ENCODE measurements around the gene RIOX2.

DNA sequence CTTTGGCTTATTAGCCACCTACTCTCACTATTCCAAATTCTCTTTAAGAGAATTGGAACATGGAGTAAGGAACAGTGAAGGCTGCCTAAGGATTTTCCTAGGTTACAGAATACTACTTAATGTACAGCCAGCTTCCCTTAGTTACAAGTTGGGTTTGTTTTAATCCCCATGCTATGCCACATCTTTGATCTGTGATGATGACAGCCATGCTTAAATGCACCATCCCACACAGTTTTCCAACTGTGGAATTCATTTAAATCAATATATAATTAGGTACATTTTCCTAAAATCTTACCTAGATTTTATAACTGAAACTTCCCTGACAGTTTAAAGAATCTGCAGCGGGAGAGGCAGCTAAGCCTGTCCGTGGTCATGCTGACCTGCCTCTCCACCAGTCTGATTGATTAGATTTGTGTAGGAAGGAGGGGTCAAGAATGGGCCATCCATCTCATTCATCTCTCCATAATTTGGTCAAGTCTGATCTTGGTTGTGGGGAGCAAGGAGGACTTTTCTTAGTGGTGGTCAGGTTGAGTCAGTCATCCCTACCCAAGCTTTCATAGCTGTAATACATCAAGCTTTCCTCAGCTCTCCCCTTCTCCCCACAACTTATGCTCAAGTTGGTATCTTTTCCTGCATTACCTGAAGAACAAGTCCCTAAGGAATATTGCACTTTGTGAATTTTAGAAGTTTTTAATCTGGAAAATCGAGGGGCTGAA lies 37.1 kb downstream of the RIOX2 start:
- TF ChIP-seq, protein P1, sequence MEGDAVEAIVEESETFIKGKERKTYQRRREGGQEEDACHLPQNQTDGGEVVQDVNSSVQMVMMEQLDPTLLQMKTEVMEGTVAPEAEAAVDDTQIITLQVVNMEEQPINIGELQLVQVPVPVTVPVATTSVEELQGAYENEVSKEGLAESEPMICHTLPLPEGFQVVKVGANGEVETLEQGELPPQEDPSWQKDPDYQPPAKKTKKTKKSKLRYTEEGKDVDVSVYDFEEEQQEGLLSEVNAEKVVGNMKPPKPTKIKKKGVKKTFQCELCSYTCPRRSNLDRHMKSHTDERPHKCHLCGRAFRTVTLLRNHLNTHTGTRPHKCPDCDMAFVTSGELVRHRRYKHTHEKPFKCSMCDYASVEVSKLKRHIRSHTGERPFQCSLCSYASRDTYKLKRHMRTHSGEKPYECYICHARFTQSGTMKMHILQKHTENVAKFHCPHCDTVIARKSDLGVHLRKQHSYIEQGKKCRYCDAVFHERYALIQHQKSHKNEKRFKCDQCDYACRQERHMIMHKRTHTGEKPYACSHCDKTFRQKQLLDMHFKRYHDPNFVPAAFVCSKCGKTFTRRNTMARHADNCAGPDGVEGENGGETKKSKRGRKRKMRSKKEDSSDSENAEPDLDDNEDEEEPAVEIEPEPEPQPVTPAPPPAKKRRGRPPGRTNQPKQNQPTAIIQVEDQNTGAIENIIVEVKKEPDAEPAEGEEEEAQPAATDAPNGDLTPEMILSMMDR (IDR thresholded peaks at IDR 0.05; ENCODE audit: poor library complexity, severe bottlenecking): no peak
- no peak for TF ChIP-seq EZH2 (IDR thresholded peaks at IDR 0.05; ENCODE audit: borderline replicate concordance, insufficient read depth, low read length, poor library complexity, severe bottlenecking)
- TF ChIP-seq TAF1 (IDR thresholded peaks at IDR 0.05; ENCODE audit: low read depth): no peak
- no peak for TF ChIP-seq MXI1 (conservative IDR thresholded peaks at IDR 0.05; ENCODE audit: poor library complexity, severe bottlenecking)
- no peak for TF ChIP-seq POLR2AphosphoS5 (IDR thresholded peaks at IDR 0.05)
- TF ChIP-seq, protein P2, sequence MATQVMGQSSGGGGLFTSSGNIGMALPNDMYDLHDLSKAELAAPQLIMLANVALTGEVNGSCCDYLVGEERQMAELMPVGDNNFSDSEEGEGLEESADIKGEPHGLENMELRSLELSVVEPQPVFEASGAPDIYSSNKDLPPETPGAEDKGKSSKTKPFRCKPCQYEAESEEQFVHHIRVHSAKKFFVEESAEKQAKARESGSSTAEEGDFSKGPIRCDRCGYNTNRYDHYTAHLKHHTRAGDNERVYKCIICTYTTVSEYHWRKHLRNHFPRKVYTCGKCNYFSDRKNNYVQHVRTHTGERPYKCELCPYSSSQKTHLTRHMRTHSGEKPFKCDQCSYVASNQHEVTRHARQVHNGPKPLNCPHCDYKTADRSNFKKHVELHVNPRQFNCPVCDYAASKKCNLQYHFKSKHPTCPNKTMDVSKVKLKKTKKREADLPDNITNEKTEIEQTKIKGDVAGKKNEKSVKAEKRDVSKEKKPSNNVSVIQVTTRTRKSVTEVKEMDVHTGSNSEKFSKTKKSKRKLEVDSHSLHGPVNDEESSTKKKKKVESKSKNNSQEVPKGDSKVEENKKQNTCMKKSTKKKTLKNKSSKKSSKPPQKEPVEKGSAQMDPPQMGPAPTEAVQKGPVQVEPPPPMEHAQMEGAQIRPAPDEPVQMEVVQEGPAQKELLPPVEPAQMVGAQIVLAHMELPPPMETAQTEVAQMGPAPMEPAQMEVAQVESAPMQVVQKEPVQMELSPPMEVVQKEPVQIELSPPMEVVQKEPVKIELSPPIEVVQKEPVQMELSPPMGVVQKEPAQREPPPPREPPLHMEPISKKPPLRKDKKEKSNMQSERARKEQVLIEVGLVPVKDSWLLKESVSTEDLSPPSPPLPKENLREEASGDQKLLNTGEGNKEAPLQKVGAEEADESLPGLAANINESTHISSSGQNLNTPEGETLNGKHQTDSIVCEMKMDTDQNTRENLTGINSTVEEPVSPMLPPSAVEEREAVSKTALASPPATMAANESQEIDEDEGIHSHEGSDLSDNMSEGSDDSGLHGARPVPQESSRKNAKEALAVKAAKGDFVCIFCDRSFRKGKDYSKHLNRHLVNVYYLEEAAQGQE (IDR thresholded peaks at IDR 0.05; ENCODE audit: borderline replicate concordance): no peak
- TF ChIP-seq EP300 (conservative IDR thresholded peaks at IDR 0.05; ENCODE audit: poor library complexity, severe bottlenecking): no peak
- no peak for TF ChIP-seq RAD21 (conservative IDR thresholded peaks at IDR 0.05)
- TF ChIP-seq SMC3 (conservative IDR thresholded peaks at IDR 0.05; ENCODE audit: poor library complexity): no peak

All from neural cell (in vitro differentiated cells).